Sciatic nerve (tissue), 2 donors: ENCODE measurements around the gene POLR2J3. TPM values are rescaled to one million over a fixed set of nuclear protein-coding genes. Genes with fewer than 3 reads are reported as not detected.
A peak's percentile ranks its signal among the peaks of the same experiment; 100 is the strongest.
"Not testable (repeated sequence)": the region's sequence is repeated elsewhere in the genome, so short reads cannot be mapped to it uniquely, and the experiment has no call there.

Experiments used
- ATAC-seq: fragments of 200-7000 bp; cut with Tn5 transposase; one replicate; pipeline ENCODE4 v1.9.1; 2020; ENCODE audit warnings: mild to moderate bottlenecking, moderate library complexity
- DNase-seq: peaks from one replicate; pipeline ENCODE4 v3.0.0-alpha.2; 2020; ENCODE audit warnings: low spot score
- intact Hi-C: fragments of 100-400 bp; cut with DNase I; formaldehyde crosslinking; loops from one replicate; pipeline ENCODE4 v1.14.2; 2022
- total RNA-seq: library from RNA; stranded (reverse); fragmentation: NEBNext Ultra II Directional; extraction: Animal tissue kit (Norgen Biotek cat#: 25700); gene quantifications from one replicate; pipeline ENCODE4 v1.2.1, GENCODE V29; 2021
- donor health status: DM: no; HTN: no; CAD: no.
- donor health status: DM: no; HTN: no; CAD: no.

Gene POLR2J3
- 64.2 TPM for total RNA-seq

DNA sequence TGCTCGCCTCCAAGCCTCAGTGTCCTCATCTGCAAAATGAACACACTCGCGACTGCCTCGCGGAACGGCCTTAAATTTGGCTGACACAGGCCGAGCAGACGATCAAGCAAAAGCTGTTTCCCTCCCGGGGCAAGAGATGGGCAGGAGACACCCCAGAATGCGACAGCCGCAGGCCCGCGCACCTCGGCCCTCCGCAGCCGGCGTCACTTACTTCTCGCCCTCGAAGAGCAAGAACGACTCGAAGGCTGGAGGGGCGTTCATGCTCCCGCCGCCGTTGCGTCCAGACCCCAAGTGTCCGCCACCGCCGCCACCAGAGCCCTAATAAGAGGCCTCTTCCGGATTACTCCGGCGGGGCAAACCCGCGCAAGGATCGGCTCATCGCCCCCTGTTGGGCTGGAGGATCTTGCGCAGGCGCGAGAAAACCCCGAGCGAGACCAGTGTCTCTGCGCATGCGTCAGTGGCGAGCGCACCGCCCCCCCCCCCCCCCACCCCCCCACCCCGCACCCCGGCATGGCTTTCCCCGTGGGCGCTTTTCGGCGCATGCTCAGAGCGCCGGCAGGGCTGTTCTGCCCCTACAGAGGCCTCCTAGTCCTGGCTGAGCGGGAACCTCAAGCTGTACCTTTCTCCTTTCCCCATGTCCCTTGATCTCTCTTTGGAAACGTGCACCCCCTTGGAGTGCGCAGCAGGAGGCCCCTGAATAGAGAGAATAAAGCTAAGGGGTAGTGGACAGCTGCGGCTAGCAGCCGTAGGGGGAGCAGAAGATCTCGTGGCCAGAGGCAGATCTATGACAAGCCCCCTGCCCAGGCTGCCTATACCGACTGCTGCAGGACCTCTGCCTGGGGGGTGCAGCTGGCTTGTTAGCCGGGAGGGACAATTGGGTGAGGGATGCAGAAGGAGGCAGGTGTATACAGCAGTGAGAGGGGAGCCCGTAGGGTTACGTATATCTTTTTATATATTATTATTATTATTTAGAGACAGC lies at the start of gene POLR2J3:
TSS of gene POLR2J3 (minus strand) at position 323 of the 979 bp plus-strand sequence. CDS start at position 261, 62 bp downstream.
- intact Hi-C loops = not testable (repeated sequence)
- ATAC-seq (peak; percentile 97), DNase-seq (peak; percentile 99)

DNA sequence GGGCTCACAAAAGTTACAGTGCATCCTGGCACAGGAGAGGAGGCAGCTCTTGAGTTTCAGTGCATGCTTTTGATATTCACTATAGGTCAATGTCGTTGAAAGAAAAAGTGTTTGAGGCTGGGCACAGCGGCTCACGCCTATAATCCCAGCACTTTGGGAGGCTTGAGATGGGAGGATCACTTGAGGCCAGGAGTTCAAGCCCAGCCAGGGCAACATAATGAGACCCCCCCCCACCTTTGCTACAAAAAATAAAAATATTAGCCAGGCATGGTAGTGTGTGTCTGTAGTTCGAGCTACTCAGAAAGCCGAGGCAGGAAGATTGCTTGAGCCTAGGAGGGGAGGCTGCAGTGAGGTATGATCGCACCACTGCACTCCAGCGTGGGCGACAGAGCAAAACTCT lies 45.7 kb upstream of the POLR2J3 start:
- intact Hi-C loops, ATAC-seq: not testable (repeated sequence)
- peak; percentile 33 for DNase-seq

DNA sequence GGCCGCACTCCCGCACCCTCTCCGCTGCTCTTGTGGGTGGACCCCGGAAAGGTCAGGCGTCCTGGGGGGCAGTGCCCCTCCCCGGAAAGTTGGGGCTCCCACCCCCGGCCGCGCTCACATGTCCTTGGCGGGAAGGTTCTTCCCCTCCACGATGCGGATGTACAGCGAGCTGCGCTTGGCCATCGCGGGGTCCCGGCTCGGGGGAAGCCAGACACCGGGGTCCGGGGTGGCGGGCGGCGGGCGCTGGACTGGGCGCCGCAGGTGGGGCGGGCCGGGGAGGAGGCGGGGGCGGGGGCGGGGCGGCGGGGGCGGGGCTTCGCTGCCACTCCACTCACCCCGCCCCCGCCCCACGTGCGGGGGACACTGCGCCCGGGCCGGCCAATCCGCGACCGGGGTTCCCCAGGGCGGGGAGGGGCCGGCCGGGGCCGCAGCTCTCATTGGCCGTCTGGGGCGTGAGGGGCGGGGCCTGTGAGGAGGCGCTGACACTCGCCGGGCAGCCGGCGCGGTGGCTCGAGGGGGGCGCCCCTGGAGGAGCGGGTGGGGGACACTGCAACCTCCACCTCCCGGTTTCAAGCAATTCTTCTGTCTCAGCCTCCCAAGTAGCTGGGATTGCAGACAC lies 44.2 kb upstream of the POLR2J3 start, which contains the start of gene RASA4:
TSS of gene RASA4 (minus strand) at position 250 of the 619 bp plus-strand sequence. CDS start at position 183, 67 bp downstream.
- ATAC-seq = peak; percentile 92
- DNase-seq = peak; percentile 78
- intact Hi-C loops = not testable (repeated sequence)

DNA sequence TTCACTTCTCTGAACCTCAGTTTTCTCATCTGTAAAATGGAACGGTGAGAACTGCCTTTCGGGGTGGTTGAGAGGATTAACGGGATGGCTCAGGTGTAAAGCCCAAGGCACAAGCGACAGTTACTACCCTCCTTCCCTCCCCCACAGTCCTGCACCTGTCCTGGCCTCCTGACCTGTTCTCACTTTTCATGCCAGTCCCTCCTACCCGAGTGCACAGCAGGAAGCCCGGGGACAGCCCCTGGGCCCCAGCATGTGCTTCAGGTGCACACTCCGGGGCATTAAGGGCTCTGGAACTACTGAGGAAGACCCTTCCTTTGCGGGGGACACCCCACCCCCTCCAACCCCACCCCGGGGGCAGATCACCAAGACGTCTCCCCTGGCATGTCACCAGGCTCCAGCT lies 43.5 kb upstream of the POLR2J3 start:
- ATAC-seq, intact Hi-C loops, DNase-seq: not testable (repeated sequence)

DNA sequence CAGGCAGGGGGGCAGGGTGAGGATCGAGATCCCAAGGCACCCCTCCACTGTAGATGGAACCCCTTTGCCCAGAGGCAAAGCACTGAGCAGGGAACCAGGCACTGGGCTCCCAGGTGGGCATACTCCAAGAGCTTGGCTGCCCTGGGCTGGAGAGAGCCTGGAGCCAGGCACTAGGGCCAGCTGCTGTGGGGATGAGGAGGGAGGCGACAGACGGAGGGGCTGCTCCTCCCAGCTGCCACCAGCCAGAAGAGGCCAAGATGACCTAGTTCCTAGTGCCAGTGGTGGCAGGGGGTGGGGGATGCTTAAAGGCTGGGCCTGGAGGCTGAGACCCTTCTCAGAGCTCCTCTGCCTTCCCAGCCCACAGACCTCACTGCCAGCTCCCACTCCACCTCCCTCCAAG lies 42.5 kb upstream of the POLR2J3 start:
- intact Hi-C loops, DNase-seq: not testable (repeated sequence)
- peak; percentile 0 for ATAC-seq

DNA sequence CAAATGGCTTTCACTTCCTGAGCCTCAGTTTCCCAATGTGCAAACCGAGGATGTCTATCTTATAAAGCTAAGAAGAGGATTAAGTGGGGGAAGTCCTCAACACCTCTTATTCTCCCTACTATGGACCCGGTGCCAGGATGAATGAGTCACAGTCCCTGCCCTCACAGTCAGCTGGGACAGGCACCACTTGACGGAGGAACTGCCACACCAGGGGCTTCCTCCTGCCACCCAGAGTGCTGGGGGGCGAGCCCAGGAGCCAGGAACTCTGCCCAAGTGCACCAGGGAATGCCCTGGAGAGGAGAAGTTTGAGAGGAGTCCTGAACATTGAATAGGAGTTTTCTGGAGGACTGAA lies 41.9 kb upstream of the POLR2J3 start:
- DNase-seq, intact Hi-C loops, ATAC-seq: not testable (repeated sequence)

DNA sequence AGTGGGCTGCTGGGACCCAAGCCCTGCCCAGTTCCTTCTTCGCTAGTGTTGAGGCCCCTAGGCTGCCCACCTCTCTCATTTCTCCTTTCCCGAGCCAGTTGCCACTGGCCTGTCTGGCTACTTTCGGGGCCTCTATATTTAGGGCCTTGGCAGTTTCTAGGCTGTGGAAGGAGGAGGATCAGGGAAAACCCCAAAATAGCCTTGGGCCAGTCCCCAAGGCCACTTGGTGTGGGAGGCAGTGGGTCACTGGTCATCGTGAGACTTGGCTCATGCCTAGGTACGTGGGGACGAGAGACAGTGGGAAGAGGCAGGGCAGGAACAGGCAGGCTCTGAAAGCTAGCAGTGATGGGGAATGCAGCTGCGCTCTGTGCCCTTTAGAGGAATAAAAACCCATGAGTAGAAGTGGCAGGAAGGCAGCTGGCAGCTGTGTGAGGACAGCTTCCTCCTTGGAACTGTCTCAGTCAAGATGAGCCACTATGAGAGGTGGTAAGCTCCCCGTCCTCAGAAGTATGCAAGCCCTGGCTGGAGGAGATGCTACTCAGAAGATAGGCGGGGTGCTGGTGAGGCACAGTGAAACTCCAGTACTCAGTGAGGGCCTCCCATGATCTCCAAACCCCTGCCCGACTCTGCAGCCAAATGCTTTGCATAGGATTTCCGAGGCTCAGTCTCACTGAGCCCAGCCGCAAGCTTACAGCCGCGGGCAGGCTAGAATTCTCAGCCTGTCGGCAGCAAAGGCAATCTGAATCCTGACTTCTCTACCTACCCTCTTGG lies 41.4 kb upstream of the POLR2J3 start:
- ATAC-seq, intact Hi-C loops: not testable (repeated sequence)
- peak; percentile 48 for DNase-seq

DNA sequence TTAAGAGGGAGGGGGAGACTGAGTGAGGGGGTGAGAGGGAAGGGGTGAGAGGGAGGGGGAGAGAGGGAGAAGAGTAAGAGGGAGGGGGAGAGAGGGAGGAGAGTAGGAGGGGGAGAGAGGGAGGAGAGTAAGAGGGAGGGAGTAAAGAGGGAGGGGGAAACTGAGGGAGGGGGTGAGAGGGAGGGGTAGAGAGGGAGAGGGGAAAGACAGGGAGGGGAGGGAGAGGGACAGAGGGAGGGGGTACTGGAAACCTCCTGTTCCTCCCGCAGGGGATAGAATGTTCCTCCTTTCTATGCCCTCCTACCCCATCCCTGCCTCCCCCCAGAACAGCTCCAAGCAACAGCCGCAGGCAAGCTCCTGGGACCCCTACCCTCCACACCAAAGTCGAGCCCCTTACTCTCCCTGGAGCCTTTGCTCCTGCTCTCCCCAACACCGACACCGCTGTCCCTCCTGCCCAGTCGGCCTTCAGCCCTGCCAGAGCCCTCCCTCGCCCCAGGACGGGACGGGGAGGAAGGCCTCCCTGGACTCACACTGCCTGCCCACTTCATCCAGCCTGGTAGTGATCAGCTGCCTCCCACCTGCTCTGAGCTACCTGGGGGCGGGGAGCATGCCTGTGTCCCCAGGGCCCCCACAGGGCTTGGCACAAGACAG lies 39.4 kb upstream of the POLR2J3 start:
- intact Hi-C loops = not testable (repeated sequence)
- DNase-seq (peak; percentile 68), ATAC-seq (peak; percentile 2)

DNA sequence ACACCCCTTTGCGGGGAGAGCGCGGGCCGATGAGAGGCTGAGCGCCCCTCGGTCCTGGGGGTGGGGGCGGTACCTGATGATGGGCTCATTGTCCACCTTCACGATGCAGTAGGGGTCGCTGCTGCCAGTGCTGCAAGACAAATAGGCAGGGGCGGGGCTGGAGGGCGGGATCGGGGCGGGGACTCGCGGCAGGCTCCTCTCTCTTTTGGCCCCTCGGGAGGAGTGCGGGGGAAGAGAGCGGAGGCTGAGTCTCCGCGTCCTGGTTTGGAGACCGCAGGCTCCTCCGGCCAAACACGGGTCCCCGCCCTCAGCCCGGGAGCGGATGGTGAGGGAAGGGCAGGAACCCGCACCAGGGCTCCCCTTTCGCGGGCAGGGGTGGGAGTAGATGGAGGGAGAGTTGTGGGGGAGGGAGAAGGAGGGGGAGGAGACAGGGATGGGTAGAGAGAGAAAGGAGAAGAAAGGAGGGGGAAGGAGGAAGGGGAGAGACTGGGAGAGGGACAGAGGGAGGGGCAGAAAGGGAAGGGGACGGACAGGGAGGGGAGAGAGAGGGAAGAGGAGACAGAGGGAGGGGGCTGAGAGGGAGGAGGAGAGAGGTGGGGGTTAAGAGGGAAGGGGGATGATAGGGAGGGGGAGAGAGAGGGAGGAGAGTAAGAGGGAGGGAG lies 38.8 kb upstream of the POLR2J3 start:
- intact Hi-C loops, DNase-seq: not testable (repeated sequence)
- ATAC-seq = peak; percentile 81

DNA sequence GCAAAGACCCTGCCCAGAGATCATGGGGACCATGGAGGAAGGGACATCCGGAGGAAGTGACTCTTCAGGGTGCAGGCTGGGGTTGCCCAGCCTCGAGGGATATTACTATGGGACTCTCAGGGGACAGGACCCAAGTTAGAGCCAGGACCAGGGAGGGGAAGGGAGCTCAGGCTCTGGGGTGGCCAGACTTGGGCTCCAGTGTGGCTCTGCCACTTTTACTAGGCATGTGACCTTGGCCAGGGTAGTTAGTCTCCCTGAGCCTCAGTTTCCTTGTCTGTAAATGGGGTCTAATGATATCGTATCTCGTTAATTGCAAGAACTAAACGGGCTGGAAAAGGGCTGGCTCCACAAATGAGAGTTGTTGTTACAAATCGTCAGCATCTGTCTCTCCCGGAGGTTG lies 38.1 kb upstream of the POLR2J3 start:
- ATAC-seq = peak; percentile 0
- intact Hi-C loops = not testable (repeated sequence)
- peak; percentile 50 for DNase-seq

DNA sequence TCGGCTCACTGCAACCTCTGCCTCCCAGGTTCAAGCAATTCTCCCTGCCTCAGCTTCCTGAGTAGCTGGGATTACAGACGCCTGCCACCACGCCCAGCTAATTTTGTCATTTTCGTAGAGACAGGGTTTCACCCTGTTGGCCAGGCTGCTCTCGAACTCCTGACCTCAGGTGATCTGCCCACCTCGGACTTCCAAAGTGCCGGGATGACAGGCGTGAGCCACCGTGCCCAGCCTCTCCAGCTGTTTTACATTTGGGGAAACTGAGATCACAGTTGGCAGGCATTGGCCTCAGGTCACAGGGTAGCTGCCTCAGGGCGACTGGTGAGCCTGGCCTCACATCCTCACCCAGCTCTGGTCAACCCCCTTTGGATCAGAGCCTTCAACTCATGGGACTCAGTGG lies 37.4 kb upstream of the POLR2J3 start:
- peak; percentile 53 for DNase-seq

DNA sequence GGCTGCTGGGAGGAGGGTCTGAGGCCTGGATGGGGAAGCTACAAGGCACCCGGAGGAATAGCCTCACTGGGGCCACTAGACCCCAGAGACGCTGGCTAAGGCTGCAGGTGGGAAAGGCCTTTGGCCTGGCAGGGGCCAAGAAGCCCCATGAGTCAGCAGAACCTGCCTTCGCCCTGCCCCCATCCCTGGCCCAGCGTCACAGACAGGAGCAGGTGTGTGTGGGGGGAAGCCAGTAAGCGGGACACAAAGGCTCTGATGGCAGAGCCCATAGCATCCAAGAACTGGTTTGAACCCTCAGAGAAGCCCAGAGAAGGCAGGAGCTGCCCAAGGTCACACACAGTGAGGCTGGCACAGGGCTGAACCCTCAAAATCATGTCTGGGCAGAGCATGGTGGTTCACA lies 34.5 kb upstream of the POLR2J3 start:
- intact Hi-C loops, ATAC-seq, DNase-seq: not testable (repeated sequence)

More for the DNA sequence above, 37.4 kb upstream of the POLR2J3 start:
- intact Hi-C loops, ATAC-seq: not testable (repeated sequence)

DNA sequence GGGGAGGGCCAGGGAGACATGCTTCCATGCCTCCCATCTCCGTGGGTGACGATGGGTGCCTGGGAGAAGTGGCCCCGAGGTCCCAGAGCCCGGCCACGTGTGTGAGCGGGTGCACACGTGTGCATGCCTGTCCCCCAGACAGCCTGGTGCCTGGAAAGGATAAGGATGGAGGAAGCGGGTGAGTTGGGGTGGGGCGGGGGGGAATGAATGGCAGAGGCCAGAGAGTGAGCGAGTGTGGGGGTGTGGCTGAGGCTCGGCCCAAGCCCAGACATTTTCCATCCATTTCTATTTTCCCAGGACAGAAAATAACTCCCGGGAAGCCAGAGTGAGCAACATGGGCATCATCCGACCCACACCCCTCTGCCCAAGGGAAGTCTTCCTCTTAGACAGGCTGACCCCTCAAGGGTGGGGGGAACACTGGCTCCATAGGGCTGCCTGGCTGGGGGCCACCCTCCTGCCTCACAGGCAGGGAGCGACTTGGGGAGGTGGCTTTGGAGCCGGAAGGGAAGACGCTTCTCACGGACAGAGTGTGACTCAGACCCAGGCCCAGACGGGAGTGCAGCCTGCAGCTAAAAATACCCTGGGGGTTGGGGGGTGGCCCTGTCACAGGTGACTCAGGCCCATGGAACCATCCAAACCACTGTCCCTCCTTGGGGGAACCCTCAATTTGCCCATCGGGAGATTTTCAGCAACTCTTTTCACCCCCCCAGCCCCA lies 32.2 kb upstream of the POLR2J3 start:
- ATAC-seq = peak; percentile 3
- intact Hi-C loops = not testable (repeated sequence)

DNA sequence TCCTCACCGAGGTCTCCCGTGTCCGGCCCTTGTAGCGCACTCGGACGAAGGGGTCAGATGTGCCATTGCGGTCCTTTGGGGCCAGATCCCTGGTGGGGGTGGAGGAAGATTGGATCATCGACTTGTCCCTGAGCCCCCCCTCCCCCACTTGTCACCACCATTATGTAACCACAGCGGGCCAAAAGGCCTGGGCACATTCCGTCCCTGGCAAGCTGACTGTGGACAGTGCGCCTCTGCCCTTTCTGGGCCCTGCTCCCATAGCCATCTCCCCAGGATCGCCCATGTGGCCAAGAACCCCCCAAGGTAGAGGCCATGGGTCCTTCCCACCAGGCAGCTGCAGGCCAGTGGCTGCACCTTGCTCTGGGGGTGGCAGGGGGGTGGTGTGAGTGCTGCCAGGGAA lies 29.9 kb upstream of the POLR2J3 start:
- DNase-seq, ATAC-seq, intact Hi-C loops: not testable (repeated sequence)

More for the DNA sequence above, 32.2 kb upstream of the POLR2J3 start:
- DNase-seq = not testable (repeated sequence)

DNA sequence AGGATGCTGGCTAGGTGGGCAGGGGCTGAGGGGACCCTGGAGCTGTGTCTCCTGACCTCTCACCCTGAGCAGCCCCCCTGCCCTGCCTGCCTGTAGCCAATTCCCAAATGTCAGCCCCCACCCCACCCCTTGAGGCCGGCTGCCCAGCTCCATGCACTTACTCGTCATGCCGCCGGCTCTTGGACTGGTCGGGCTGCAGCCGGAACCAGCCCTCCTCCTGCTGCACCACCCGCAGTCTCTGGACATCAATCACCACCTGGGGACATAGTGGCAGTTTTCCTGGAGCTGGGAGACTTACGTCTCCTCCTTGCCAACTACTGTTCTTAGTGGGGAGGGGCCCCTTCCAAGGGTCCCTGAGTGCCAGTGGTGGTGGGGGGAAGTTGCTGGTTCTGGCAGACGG lies 27.3 kb upstream of the POLR2J3 start:
- intact Hi-C loops, ATAC-seq: not testable (repeated sequence)

DNA sequence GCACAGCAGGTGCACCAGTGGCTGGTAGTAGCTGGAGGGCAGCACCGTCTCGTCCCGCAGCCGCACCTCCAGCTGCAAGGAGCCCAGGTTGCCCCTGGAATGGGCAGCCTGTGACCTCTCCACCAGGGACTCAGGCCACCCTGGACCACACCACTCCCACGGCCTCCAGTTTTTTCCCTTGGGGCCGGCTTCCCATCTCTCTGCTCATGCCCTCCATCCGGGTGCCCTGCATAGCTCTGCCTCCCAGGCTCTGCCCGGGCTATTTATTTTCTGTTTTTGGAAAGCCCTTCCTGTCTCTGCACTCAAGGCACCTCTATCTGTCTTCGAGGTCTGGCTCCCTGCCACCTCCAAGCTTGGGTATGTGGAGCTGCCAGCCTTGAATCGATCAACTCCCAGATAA lies 23.7 kb upstream of the POLR2J3 start:
- intact Hi-C loops, DNase-seq, ATAC-seq: not testable (repeated sequence)

More for the DNA sequence above, 27.3 kb upstream of the POLR2J3 start:
- DNase-seq = not testable (repeated sequence)

DNA sequence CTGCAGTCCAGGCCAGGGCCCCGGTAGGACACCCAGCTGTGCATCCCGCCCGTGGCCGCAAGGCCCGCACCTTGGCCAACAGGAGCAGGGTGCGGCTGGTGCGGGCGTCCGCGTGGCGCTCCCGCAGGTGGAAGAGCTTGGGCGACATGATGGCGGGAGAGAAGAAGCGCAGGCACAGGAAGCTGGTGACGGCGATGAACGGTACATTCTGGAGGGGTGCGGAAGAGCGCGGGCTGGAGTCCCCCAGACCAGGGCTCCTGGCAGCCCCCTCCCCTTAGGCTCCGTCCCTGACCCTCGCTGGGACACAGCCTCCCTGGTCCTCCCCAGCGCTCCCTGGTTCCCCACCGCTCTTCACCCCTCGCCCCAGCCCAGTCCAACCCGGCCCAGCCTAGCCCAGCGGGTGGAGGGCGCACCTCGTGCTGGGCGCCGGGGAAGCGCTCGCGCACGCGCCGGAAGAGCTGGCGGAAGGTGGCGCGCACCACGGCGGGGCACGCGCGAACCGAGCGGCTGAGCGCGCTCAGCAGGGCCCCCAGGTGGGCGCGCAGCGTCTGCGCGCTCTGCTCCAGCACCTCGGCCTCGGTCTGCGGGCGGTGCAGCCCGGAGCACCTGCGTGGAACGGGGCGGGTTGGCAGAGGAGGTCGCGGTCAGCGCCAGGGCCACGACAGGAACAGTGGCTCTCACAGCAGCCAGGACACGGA lies 21.4 kb upstream of the POLR2J3 start:
- intact Hi-C loops, DNase-seq: not testable (repeated sequence)
- peak; percentile 25 for ATAC-seq
